DOHH2 (cell line): Measurements from ENCODE around the gene MYZAP.

Experiments
- H3F3A ChIP-seq: fragments of 200-600 bp; sonication (generic), shearing (Covaris generic); 2 replicates; pipeline ENCODE4 v1.6.0; 2016; ENCODE audit warnings: antibody characterized with exemption, mild to moderate bottlenecking; ENCODE audit not compliant: control insufficient read depth, insufficient read depth
- H3K27ac ChIP-seq: fragments of 200-600 bp; sonication (generic); 2 replicates; pipeline ENCODE4 v1.5.1; 2014; ENCODE audit warnings: low read depth, mild to moderate bottlenecking, low read length, moderate library complexity
- H3K27me3 ChIP-seq: fragments of 200-600 bp; sonication (generic); 2 replicates; pipeline ENCODE4 v1.6.1; 2014; ENCODE audit warnings: mild to moderate bottlenecking, low read length, mixed read lengths; ENCODE audit not compliant: control insufficient read depth
- H3K36me3 ChIP-seq: fragments of 200-600 bp; sonication (generic); 2 replicates; pipeline ENCODE4 v1.6.1; 2014; ENCODE audit warnings: mild to moderate bottlenecking, low read length, moderate library complexity, mixed read lengths; ENCODE audit not compliant: control insufficient read depth
- H3K4me1 ChIP-seq: fragments of 200-600 bp; sonication (generic); 2 replicates; pipeline ENCODE4 v1.6.1; 2014; ENCODE audit warnings: mild to moderate bottlenecking, low read length, mixed read lengths; ENCODE audit not compliant: control insufficient read depth
- H3K4me2 ChIP-seq: fragments of 200-600 bp; sonication (generic); 2 replicates; pipeline ENCODE4 v1.6.0; 2014; ENCODE audit warnings: mild to moderate bottlenecking, low read length, moderate library complexity
- H3K4me3 ChIP-seq: fragments of 200-600 bp; sonication (generic); 2 replicates; pipeline ENCODE4 v1.5.1; 2014; ENCODE audit warnings: mild to moderate bottlenecking, low read length, mixed read lengths
- H3K79me2 ChIP-seq: fragments of 200-600 bp; sonication (generic); 2 replicates; pipeline ENCODE4 v1.6.1; 2014; ENCODE audit warnings: mild to moderate bottlenecking, low read length, mixed read lengths; ENCODE audit not compliant: control insufficient read depth
- H3K9me2 ChIP-seq: fragments of 200-600 bp; sonication (generic); replicated peaks from 2 replicates; pipeline ENCODE4 v1.6.1; 2014; ENCODE audit warnings: mild to moderate bottlenecking, low read length, mixed read lengths; ENCODE audit not compliant: control insufficient read depth
- H3K9me3 ChIP-seq: fragments of 200-600 bp; sonication (generic); 2 replicates; pipeline ENCODE4 v1.6.1; 2014; ENCODE audit warnings: antibody characterized with exemption, low read length, mixed read lengths; ENCODE audit not compliant: control insufficient read depth, insufficient read depth
- H4K20me1 ChIP-seq: fragments of 200-600 bp; sonication (generic); 2 replicates; pipeline ENCODE4 v1.6.0; 2014; ENCODE audit warnings: low read depth, mild to moderate bottlenecking, antibody characterized with exemption, low read length, moderate library complexity; ENCODE audit not compliant: control insufficient read depth, insufficient read depth
- EZH2phosphoT487 ChIP-seq: fragments of 200-600 bp; sonication (generic); IDR thresholded peaks from 2 replicates; pipeline ENCODE4 v1.6.1; 2017; ENCODE audit warnings: borderline replicate concordance, mild to moderate bottlenecking, antibody characterized with exemption, low read length, moderate library complexity, mixed read lengths
- TF ChIP-seq, protein P1 (sequence below): fragments of 200-600 bp; sonication (generic); IDR thresholded peaks from one replicate; pipeline ENCODE4 v1.5.1; 2014; ENCODE audit warnings: antibody characterized with exemption, mild to moderate bottlenecking, low read depth, low read length; ENCODE audit not compliant: poor library complexity, severe bottlenecking

The MYZAP gene, protein sequence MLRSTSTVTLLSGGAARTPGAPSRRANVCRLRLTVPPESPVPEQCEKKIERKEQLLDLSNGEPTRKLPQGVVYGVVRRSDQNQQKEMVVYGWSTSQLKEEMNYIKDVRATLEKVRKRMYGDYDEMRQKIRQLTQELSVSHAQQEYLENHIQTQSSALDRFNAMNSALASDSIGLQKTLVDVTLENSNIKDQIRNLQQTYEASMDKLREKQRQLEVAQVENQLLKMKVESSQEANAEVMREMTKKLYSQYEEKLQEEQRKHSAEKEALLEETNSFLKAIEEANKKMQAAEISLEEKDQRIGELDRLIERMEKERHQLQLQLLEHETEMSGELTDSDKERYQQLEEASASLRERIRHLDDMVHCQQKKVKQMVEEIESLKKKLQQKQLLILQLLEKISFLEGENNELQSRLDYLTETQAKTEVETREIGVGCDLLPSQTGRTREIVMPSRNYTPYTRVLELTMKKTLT

DNA sequence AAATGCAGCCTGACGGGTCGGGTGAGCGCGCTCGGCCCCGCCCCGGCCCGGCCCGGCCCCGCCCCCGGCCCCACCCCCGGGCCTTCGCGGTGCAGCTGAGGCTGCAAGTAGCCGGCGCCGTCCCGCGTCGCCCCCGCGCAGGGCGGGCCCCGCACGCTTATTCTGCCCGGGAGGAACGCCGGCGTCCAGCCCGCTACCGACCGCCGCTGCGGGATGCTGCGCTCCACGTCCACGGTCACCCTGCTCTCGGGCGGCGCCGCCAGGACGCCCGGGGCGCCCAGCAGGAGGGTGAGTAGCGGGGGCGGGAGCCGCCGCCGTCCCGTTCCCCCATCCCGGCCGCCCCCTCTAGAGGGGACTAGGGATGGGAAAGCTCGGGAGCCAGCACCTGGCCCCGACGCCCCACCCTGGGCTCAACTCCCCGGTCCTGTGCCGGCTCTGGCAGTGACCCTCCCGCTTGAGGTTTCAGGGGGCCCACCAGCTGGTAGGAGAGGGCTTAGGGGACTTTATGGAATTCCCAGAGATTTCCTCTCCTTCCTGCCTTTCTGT is at the start of gene MYZAP:
TSS of gene MYZAP (plus strand) at position 83 of the 546 bp plus-strand sequence. CDS start at position 214, 131 bp downstream.
- Histone ChIP-seq H3K4me2 (no peak within 1 kb of the TSS), H4K20me1 (no peaks in the 10 kb centered on the region), H3K4me3 (no peak within 1 kb of the TSS), H3K27ac (no peak within 1 kb of the TSS), H3K27me3 (no peaks in the 10 kb centered on the region), H3K36me3 (no peaks in the 10 kb centered on the region), H3K9me3 (no peaks in the 10 kb centered on the region), H3K79me2 (no peaks in the 10 kb centered on the region), H3K4me1 (peaks cover 5% of the 10 kb centered on the region), H3F3A (no peaks in the 10 kb centered on the region), H3K9me2 (no peaks in the 10 kb centered on the region)
- no peak for TF ChIP-seq EZH2phosphoT487
- TF ChIP-seq, protein P1, sequence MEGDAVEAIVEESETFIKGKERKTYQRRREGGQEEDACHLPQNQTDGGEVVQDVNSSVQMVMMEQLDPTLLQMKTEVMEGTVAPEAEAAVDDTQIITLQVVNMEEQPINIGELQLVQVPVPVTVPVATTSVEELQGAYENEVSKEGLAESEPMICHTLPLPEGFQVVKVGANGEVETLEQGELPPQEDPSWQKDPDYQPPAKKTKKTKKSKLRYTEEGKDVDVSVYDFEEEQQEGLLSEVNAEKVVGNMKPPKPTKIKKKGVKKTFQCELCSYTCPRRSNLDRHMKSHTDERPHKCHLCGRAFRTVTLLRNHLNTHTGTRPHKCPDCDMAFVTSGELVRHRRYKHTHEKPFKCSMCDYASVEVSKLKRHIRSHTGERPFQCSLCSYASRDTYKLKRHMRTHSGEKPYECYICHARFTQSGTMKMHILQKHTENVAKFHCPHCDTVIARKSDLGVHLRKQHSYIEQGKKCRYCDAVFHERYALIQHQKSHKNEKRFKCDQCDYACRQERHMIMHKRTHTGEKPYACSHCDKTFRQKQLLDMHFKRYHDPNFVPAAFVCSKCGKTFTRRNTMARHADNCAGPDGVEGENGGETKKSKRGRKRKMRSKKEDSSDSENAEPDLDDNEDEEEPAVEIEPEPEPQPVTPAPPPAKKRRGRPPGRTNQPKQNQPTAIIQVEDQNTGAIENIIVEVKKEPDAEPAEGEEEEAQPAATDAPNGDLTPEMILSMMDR: no peak

DNA sequence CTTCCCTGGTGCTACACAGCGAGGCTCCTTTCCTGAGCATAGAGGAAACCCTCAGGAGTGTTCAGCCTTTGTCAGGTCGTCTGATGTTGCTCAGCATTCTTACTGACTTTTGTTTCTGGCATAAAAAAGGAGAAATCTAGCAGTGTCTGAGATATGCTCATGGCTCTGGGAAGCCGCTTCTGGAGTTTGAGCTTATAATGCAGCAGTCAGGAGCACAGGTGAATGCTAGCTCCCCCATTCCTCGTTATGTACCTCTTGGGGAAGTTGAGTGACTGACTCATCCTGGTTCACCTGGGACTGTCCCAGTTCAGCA is 49.2 kb upstream of the MYZAP start:
- no peak for TF ChIP-seq EZH2phosphoT487
- TF ChIP-seq, protein P1: peak; percentile 25
- H3K9me2 ChIP-seq: no peaks in the 10 kb centered on the region
- no peak overlapping the region for H3K4me2 ChIP-seq
- H3K9me3 ChIP-seq: peaks cover 9% of the 10 kb centered on the region
- no peak overlapping the region for H3K4me3 ChIP-seq
- peaks cover 6% of the 10 kb centered on the region; the same call in 1 of the 2 replicates for H3K27me3 ChIP-seq
- no peaks in the 10 kb centered on the region for H3K4me1 ChIP-seq
- no peaks in the 10 kb centered on the region for H4K20me1 ChIP-seq
- H3K27ac ChIP-seq: no peak overlapping the region
- no peaks in the 10 kb centered on the region for H3K79me2 ChIP-seq
- H3K36me3 ChIP-seq: no peaks in the 10 kb centered on the region
- H3F3A ChIP-seq: no peaks in the 10 kb centered on the region

DNA sequence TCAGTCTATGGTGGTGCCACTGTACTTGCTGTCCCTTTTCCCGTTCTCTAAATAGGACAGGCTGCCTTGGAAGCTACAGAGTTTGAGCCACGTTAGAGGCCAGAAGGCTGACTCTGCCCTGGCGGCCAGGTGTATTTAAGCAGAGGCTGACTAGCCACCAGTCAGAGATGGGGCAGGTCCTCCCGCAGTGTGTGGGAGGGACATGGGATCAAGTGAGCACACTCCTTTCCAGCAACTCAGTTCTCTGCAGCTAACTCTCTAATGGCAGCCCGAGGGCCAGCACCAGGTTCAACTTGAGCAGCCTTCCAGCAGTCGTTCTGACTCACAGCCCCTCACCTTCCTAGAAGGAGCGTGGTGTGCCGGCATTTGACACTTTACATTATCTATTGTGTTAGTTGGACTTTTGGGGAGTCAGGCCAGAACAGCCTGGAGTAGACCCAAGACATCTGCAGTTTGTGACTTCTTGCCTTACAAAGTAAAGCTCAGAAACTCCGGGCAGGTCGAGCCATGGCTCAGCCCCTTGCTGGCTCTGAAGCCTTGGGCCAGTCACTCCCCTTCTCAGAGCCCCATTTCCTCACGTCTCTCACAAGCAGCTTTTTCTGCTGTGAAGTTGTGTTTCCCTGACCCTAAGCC is 46.7 kb upstream of the MYZAP start:
- peaks cover 7% of the 10 kb centered on the region for H3K9me3 ChIP-seq
- H3K79me2 ChIP-seq: no peaks in the 10 kb centered on the region
- H3K27me3 ChIP-seq: peaks cover 6% of the 10 kb centered on the region; the same call in 1 of the 2 replicates
- H3K4me2 ChIP-seq: no peak overlapping the region
- H3K9me2 ChIP-seq: no peaks in the 10 kb centered on the region
- no peak overlapping the region for H3K27ac ChIP-seq
- TF ChIP-seq EZH2phosphoT487: no peak
- TF ChIP-seq, protein P1: no peak
- H3K4me1 ChIP-seq: no peaks in the 10 kb centered on the region
- no peaks in the 10 kb centered on the region for H3K36me3 ChIP-seq
- no peak overlapping the region for H3K4me3 ChIP-seq
- H4K20me1 ChIP-seq: no peaks in the 10 kb centered on the region
- H3F3A ChIP-seq: no peaks in the 10 kb centered on the region
